ENCODE data around the gene ZNF200.

GRCh38 chr16:3189869-3190268, 45.1 kb downstream of the ZNF200 start:
- TF ChIP-seq MYC (IDR thresholded peaks at IDR 0.05; ENCODE audit: low read depth, low read length) (no peak), CTCF (IDR thresholded peaks at IDR 0.05; ENCODE audit: extremely low read depth in 1 of 2, insufficient read depth in 1 of 2, low read depth in 1 of 2, low read length in 2 of 2) (no peak), POLR2A (IDR thresholded peaks at IDR 0.05; ENCODE audit: low read depth, low read length) (no peak), JUN (IDR thresholded peaks at IDR 0.05; ENCODE audit: borderline replicate concordance, insufficient read depth, insufficient read length, low read depth) (no peak), EZH2 (IDR thresholded peaks at IDR 0.05; ENCODE audit: borderline replicate concordance, low read depth, low read length, severe bottlenecking) (no peak), FOS (IDR thresholded peaks at IDR 0.05; ENCODE audit: borderline replicate concordance, insufficient read depth, low read length) (no peak), POLR2AphosphoS5 (IDR thresholded peaks at IDR 0.05; ENCODE audit: insufficient read depth, low read depth, low read length) (no peak), GATA2 (IDR thresholded peaks at IDR 0.05; ENCODE audit: insufficient read depth, insufficient read length, low read depth, low read length) (no peak)
- TF ChIP-seq, protein P1, sequence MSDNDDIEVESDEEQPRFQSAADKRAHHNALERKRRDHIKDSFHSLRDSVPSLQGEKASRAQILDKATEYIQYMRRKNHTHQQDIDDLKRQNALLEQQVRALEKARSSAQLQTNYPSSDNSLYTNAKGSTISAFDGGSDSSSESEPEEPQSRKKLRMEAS (IDR thresholded peaks at IDR 0.05; ENCODE audit: insufficient read depth, insufficient read length) = no peak

All from endothelial cell of umbilical vein (primary cell).